ENCODE data around the gene DHX30. TPM values are rescaled to one million over a fixed set of nuclear protein-coding genes. Genes with fewer than 3 reads are reported as not detected.
A peak's percentile ranks its signal among the peaks of the same experiment; 100 is the strongest.

The DHX30 gene
- total and polyA plus RNA-seq, 9 of the 15 experiments (the other 6 are each of a cell fraction or from before 2014, with no cell fraction given) = 12.3 to 158 (median 79.0) TPM

DNA sequence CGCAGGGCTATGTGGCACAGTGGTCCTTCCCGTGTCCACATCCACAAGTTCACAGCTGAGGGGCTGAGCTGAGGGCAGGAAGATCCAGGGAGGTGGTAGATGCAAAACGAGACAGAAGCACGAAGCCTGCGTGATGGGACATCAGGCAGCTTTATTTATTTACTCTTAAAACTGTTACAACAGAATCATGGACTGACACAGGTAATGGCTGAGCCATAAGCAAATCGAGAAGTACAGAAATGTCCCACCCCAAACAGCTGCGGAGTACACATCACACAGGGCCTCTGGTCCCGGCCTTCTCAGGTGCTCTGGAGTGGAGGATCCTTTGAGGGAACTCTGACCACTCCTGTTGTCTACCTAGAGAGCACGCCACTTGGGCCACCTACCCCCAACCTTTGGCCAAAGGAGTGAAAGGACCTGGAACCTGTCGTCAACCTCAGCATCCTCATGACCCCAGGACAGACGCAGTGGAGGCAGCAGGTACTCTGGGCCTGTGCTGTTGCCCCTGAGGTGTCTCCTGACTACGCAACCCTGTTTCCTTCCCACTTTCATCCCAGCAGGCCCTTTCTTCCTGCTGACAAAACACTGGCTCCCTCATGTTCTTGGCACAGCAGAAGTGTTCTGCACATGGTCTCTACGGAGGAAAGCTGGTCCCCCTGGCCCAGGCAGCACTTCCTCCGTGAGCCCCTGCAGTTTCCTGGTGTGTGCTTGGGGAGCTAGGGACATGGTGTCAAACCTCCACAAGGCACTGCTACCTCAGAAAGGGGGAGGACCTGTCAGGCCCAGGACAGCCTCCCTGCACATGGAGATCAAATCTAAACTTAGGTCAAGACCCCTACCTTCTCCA, 47.8 kb downstream of the DHX30 start (continued):
- TF ChIP-seq, protein P1, sequence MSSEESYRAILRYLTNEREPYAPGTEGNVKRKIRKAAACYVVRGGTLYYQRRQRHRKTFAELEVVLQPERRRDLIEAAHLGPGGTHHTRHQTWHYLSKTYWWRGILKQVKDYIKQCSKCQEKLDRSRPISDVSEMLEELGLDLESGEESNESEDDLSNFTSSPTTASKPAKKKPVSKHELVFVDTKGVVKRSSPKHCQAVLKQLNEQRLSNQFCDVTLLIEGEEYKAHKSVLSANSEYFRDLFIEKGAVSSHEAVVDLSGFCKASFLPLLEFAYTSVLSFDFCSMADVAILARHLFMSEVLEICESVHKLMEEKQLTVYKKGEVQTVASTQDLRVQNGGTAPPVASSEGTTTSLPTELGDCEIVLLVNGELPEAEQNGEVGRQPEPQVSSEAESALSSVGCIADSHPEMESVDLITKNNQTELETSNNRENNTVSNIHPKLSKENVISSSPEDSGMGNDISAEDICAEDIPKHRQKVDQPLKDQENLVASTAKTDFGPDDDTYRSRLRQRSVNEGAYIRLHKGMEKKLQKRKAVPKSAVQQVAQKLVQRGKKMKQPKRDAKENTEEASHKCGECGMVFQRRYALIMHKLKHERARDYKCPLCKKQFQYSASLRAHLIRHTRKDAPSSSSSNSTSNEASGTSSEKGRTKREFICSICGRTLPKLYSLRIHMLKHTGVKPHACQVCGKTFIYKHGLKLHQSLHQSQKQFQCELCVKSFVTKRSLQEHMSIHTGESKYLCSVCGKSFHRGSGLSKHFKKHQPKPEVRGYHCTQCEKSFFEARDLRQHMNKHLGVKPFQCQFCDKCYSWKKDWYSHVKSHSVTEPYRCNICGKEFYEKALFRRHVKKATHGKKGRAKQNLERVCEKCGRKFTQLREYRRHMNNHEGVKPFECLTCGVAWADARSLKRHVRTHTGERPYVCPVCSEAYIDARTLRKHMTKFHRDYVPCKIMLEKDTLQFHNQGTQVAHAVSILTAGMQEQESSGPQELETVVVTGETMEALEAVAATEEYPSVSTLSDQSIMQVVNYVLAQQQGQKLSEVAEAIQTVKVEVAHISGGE (CRISPR knock-in tag; IDR thresholded peaks at IDR 0.05) = no peak
- TF ChIP-seq ELF1 (tag; IDR thresholded peaks at IDR 0.05) (no peak), PML (IDR thresholded peaks at IDR 0.05; ENCODE audit: low read length) (peak; percentile 19), ZFX (CRISPR knock-in tag; IDR thresholded peaks at IDR 0.05) (no peak)
- TF ChIP-seq, protein P2, sequence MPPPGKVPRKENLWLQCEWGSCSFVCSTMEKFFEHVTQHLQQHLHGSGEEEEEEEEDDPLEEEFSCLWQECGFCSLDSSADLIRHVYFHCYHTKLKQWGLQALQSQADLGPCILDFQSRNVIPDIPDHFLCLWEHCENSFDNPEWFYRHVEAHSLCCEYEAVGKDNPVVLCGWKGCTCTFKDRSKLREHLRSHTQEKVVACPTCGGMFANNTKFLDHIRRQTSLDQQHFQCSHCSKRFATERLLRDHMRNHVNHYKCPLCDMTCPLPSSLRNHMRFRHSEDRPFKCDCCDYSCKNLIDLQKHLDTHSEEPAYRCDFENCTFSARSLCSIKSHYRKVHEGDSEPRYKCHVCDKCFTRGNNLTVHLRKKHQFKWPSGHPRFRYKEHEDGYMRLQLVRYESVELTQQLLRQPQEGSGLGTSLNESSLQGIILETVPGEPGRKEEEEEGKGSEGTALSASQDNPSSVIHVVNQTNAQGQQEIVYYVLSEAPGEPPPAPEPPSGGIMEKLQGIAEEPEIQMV (tag; conservative IDR thresholded peaks at IDR 0.05; ENCODE audit: low read depth) = no peak
- TF ChIP-seq, protein P3, sequence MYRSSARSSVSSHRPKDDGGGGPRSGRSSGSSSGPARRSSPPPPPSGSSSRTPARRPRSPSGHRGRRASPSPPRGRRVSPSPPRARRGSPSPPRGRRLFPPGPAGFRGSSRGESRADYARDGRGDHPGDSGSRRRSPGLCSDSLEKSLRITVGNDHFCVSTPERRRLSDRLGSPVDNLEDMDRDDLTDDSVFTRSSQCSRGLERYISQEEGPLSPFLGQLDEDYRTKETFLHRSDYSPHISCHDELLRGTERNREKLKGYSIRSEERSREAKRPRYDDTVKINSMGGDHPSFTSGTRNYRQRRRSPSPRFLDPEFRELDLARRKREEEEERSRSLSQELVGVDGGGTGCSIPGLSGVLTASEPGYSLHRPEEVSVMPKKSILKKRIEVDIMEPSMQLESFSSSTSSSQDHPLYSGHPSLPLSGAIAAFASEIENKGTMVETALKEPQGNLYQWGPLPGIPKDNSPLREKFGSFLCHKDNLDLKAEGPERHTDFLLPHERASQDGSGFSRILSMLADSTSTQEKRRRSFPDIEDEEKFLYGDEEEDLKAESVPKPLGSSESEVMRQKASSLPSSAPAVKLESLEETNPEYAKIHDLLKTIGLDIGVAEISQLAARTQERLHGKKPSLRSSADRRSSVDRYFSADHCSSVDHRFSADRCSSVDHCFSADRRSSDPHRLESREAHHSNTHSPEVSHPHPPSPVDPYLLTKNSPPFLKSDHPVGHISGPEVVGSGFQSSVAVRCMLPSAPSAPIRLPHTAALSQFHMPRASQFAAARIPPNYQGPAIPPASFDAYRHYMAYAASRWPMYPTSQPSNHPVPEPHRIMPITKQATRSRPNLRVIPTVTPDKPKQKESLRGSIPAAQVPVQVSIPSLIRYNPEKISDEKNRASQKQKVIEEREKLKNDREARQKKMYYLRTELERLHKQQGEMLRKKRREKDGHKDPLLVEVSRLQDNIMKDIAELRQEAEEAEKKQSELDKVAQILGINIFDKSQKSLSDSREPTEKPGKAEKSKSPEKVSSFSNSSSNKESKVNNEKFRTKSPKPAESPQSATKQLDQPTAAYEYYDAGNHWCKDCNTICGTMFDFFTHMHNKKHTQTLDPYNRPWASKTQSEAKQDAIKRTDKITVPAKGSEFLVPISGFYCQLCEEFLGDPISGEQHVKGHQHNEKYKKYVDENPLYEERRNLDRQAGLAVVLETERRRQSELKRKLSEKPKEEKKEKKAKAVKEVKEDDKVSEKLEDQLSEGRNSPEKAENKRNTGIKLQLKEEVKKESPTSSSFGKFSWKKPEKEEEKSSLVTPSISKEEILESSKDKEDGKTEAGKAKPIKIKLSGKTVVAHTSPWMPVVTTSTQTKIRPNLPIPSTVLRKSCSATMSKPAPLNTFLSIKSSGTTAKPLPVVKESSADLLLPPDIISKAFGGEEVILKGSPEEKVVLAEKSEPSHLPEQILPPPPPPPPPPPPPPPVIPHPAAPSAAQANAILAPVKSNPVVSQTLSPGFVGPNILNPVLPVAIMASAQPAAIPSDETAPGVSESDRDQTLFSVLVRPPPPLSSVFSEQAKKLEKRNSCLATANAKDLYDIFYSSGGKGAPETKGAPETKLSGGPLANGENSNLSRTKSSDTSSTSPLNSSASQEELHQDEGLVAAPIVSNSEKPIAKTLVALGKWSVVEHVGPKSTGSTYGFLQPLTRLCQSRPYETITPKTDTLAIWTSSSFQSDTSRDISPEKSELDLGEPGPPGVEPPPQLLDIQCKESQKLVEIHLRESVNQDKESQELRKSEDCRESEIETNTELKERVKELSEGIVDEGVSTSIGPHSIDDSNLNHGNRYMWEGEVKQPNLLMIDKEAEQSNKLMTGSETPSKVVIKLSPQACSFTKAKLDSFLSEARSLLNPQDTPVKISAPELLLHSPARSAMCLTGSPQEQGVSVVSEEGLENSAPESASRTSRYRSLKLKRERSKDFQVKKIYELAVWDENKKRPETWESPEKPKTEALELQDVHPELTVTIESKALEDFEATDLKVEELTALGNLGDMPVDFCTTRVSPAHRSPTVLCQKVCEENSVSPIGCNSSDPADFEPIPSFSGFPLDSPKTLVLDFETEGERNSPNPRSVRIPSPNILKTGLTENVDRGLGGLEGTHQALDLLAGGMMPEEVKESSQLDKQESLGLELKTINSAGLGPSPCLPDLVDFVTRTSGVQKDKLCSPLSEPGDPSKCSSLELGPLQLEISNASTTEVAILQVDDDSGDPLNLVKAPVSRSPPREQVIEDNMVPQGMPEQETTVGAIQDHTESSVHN (IDR thresholded peaks at IDR 0.05; ENCODE audit: borderline replicate concordance in 1 of 2, low read depth in 1 of 2) = no peak
- TF ChIP-seq, protein P4, sequence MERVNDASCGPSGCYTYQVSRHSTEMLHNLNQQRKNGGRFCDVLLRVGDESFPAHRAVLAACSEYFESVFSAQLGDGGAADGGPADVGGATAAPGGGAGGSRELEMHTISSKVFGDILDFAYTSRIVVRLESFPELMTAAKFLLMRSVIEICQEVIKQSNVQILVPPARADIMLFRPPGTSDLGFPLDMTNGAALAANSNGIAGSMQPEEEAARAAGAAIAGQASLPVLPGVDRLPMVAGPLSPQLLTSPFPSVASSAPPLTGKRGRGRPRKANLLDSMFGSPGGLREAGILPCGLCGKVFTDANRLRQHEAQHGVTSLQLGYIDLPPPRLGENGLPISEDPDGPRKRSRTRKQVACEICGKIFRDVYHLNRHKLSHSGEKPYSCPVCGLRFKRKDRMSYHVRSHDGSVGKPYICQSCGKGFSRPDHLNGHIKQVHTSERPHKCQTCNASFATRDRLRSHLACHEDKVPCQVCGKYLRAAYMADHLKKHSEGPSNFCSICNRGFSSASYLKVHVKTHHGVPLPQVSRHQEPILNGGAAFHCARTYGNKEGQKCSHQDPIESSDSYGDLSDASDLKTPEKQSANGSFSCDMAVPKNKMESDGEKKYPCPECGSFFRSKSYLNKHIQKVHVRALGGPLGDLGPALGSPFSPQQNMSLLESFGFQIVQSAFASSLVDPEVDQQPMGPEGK (CRISPR knock-in tag; IDR thresholded peaks at IDR 0.05; ENCODE audit: borderline replicate concordance) = no peak
